Head of caudate nucleus (tissue), 42 donors: ENCODE measurements around the gene TSSK6.
"Not testable (repeated sequence)": the region's sequence is repeated elsewhere in the genome, so short reads cannot be mapped to it uniquely, and the experiment has no call there.

Source experiments
- DNase-seq, 42 donors: peaks; one replicate each; pipeline versions ENCODE4 v3.0.0 to v3.0.0-alpha.2; 2020 to 2021; ENCODE audit warnings: mixed read lengths in 7 of 42
- intact Hi-C: fragments of 100-400 bp; cut with DNase I; formaldehyde crosslinking; loops from one replicate; pipeline ENCODE4 v1.15.0; 2022

Gene TSSK6

DNA sequence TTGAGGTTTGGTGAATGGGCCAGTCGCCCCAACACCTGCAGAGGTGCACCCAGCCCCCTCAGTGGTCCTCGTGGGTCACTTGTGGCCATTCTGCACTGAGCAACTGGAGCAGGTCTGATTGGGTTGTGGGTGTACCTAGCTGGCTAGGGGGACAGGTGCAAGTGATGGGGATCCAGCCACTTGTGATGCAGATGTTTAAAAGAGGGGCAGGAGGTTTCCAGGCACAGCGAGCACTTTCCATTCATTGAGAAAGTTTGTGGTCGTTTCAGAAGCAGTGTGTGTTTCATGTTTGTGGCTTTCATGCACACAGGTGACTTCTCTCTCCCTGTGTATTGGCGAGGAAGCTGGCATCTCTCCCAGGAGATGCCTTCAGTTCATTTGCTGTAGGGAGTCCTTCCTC, 34.7 kb downstream of the TSSK6 start:
- intact Hi-C loops = no loop called here
- no peak for DNase-seq

GRCh38 chr19:19477705-19478383, 37.5 kb downstream of the TSSK6 start:
- intact Hi-C loops = no loop called here
- DNase-seq = no peak

- no peak for DNase-seq
- intact Hi-C loops = no loop called here
These were observed 39.2 kb downstream of the TSSK6 start for GRCh38 chr19:19475849-19476828.

DNA sequence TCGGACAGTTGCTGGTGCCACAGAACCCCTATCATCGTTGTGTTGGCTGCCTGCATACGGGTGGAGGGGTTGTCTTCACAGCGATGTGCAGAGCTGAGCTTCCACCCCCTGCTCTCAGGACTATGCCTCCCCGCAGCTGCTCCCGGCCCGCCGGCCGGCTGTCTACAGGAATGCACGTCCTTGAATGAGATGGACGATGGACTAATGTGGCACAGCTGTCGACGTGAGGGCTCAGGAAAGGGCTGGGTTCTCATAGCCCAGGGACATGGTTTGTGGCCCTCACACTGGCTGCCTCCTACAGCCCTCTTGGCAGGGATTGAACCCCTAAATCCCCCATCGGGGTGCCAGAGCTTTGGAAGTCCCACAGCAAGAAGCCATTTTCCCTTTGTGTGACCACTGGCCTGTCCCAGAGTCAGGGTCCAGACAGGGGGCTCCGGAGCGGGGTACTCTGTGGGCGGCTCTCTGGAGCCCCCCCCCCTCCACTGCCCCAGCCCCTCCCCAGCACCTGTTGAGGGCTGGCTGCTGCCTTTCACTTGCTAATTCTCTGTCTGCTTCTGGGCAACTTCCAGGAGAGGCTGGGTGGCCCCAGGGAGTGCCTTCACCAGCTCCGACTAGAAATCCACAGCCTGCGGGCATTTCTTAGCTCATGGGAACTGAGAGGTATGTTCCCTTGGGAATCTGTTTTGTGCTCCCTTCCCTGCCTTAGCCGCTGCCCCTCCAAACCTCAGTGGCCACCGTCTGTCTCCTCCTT, 40.2 kb downstream of the TSSK6 start:
- intact Hi-C loops = no loop called here
- DNase-seq = no peak

- DNase-seq, intact Hi-C loops: not testable (repeated sequence)
These were observed 43.2 kb downstream of the TSSK6 start for GRCh38 chr19:19472106-19472505.

GRCh38 chr19:19471682-19472081, 43.7 kb downstream of the TSSK6 start:
- no peak for DNase-seq
- intact Hi-C loops = no loop called here

DNA sequence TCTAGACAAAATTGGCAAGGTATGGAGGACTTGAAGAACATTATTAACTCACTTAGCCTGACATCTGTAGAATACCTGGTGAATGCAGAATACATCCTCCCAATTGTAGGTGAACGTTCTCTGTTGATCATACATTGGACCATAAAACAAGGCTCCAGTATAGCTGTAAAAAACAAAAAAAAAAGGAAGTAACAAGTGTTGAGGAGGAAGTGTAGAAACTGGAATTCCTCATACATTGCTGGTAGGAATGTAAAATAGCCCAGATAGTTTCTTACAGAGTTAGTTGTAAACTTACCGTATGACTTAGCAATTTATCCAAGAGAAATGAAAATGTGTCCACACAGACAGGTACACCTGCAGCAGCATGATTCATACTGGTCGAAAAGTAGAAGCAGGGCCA, 44.8 kb downstream of the TSSK6 start:
- DNase-seq = no peak
- intact Hi-C loops = no loop called here

GRCh38 chr19:19468424-19469050, 46.8 kb downstream of the TSSK6 start:
- intact Hi-C loops = no loop called here
- DNase-seq = no peak

DNA sequence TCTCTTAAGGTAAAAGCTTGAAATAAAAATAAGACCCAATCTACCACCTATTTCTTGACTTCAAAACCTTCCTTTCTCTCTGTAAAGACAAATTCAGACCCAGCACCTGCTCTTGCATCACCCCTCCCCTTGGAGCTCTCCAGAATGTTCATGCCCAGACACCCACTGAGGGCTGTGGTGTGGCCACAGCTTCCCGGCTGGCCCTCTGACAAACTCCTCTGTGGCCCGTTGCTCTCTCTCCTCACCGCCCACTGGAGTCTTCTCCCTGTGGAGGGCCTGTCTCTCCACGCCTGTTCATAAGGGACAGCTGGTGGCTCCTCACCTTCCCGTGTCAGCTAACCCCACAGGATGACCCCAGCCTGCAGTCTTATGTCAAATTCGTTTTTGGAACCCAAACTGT, 49.1 kb downstream of the TSSK6 start:
- intact Hi-C loops = no loop called here
- no peak for DNase-seq

DNA sequence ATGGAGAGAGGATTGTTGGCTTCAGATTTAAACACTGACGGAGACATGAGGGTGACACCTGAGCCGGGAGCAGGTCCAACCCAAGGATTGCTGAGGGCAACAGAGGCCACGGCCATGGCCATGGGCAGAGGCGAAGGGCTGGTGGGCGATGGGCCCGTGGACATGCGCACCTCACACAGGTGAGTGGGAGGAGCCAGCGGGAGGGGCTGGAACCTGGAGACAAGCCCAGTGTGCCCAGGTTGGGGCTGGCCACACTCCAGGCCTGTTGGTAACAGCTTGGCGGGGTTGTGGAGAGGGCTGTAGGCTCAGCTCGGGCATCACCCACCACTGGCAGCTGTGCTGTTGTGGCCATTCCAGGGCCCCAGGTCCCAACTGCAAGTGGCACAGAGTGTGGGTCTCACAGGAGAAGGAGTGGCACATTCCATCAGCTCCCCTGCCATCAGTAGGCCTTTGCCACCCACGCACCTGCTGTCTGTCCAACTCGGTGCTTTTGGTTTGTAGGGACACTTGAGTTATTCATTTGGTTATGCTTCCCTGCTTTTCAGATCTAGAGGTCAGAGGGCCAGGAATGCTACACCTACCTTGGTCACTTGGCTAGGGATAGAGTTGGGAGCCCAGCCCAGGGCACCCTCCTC, 49.8 kb downstream of the TSSK6 start:
- no peak for DNase-seq
- intact Hi-C loops = no loop called here

- intact Hi-C loops = no loop called here
- peak in 5 of 42 donors; percentile 33 to 50 (median 40) for DNase-seq
These were observed 50.8 kb downstream of the TSSK6 start for GRCh38 chr19:19464339-19465098.
